ENCODE results near the gene SPATA6L. TPM values are rescaled to one million over a fixed set of nuclear protein-coding genes. Genes with fewer than 3 reads are reported as not detected.

The SPATA6L gene
- total and polyA plus RNA-seq, 9 of the 15 experiments (the other 6 are each of a cell fraction or from before 2014, with no cell fraction given) = 0.03 to 1.00 (median 0.08) TPM; not detected in 4

- TF ChIP-seq ZNF24 (IDR thresholded peaks at IDR 0.05) = 0 out of 2 replicates have a peak, but pooled peaks have one; percentile 11
- TF ChIP-seq ZNF584 (CRISPR knock-in tag; IDR thresholded peaks at IDR 0.05; ENCODE audit: low read depth) = no peak
- TF ChIP-seq ZBTB2 (IDR thresholded peaks at IDR 0.05) = peak; percentile 58; the same call in 1 of the 2 replicates
- peak; percentile 40; the same call in 1 of the 2 replicates for TF ChIP-seq CREB3L1 (IDR thresholded peaks at IDR 0.05; ENCODE audit: borderline replicate concordance, low read depth)
- 0 out of 2 replicates have a peak, but pooled peaks have one; percentile 33 for TF ChIP-seq SMARCA4 (IDR thresholded peaks at IDR 0.05)
- peak; percentile 96 for TF ChIP-seq GABPA (tag; conservative IDR thresholded peaks at IDR 0.05; ENCODE audit: low read depth)
- no peak for TF ChIP-seq PHB (CRISPR knock-in tag; IDR thresholded peaks at IDR 0.05)
- TF ChIP-seq ZNF639 (CRISPR knock-in tag; conservative IDR thresholded peaks at IDR 0.05 in 1 of 2, IDR thresholded peaks at IDR 0.05 in 1 of 2) = peak in 1 of 2 experiments; percentile 87; a peak in 2 of 4 replicates
- no peak for TF ChIP-seq KHSRP (IDR thresholded peaks at IDR 0.05)
- no peak for TF ChIP-seq ZNF407 (IDR thresholded peaks at IDR 0.05; ENCODE audit: low read depth)
- TF ChIP-seq VEZF1 (CRISPR knock-in tag; IDR thresholded peaks at IDR 0.05) = peak; percentile 89
- no peak for TF ChIP-seq RFX1 (IDR thresholded peaks at IDR 0.05)
These were observed 13.2 kb upstream of the SPATA6L start, which contains the start of gene CDC37L1 (continued) for GRCh38 chr9:4679268-4680172.

All from K562 (cell line).